ENCODE results near the gene SIAH3. TPM values are rescaled to one million over a fixed set of nuclear protein-coding genes. Genes with fewer than 3 reads are reported as not detected.

SIAH3 gene
- total RNA-seq: under 1 TPM; 0.08 to 0.12 TPM

- CTCF ChIA-PET: interaction anchor here (0.6 to 1.7 kb wide), 2 partner anchors 18 to 278 kb away, joined by 3 to 4 read pairs; no protein-coding TSS in a partner anchor
- Mint-ChIP-seq H3K27ac (peak within 1 kb of the TSS; percentile 31), H3K4me3 (peak within 1 kb of the TSS; percentile 71), H3K36me3 (ENCODE audit: low read depth) (peaks cover 1% of the 10 kb centered on the region), H3K4me1 (peaks cover 52% of the 10 kb centered on the region), H3K9me3 (peaks cover 12% of the 10 kb centered on the region), H3K27me3 (peaks cover 46% of the 10 kb centered on the region)
- DNase-seq: peak; percentile 21
- POLR2A ChIA-PET: no interaction called here
Measured at GRCh38 chr13:45851171-45851921, at the start of gene SIAH3. Gene SIAH3 (minus strand): TSS chr13:45851753. CDS start chr13:45851629, 124 bp downstream.

- H3K9me3 Mint-ChIP-seq: no peaks in the 10 kb centered on the region
Measured at GRCh38 chr13:45899406-45899805, 47.9 kb upstream of the SIAH3 start.

GRCh38 chr13:45897562-45897961 is 46.0 kb upstream of the SIAH3 start:
- Mint-ChIP-seq H3K4me1 (no peaks in the 10 kb centered on the region), H3K27me3 (peaks cover 7% of the 10 kb centered on the region), H3K9me3 (no peaks in the 10 kb centered on the region), H3K36me3 (ENCODE audit: low read depth) (no peaks in the 10 kb centered on the region), H3K27ac (no peak overlapping the region), H3K4me3 (no peak overlapping the region)
- ChIA-PET CTCF (interaction anchor here (0.6 kb wide), 1 partner anchor 736 kb away, joined by 4 read pairs; no protein-coding TSS in a partner anchor), POLR2A (no interaction called here)
- DNase-seq: no peak

More at GRCh38 chr13:45899406-45899805, 47.9 kb upstream of the SIAH3 start:
- Mint-ChIP-seq H3K27me3 (peaks cover 7% of the 10 kb centered on the region), H3K36me3 (ENCODE audit: low read depth) (no peaks in the 10 kb centered on the region), H3K4me1 (no peaks in the 10 kb centered on the region), H3K4me3 (no peak overlapping the region), H3K27ac (no peak overlapping the region)
- DNase-seq: no peak
- ChIA-PET POLR2A (no interaction called here), CTCF (no interaction called here)

- DNase-seq: no peak
- ChIA-PET POLR2A (no interaction called here), CTCF (no interaction called here)
- no peaks in the 10 kb centered on the region for H3K4me1 Mint-ChIP-seq
- no peak overlapping the region for H3K4me3 Mint-ChIP-seq
- H3K9me3 Mint-ChIP-seq: no peaks in the 10 kb centered on the region
- no peaks in the 10 kb centered on the region for H3K36me3 Mint-ChIP-seq (ENCODE audit: low read depth)
- H3K27ac Mint-ChIP-seq: no peak overlapping the region
- H3K27me3 Mint-ChIP-seq: peaks cover 7% of the 10 kb centered on the region
Measured at GRCh38 chr13:45896285-45896684, 44.7 kb upstream of the SIAH3 start.

GRCh38 chr13:45895881-45896280 is 44.3 kb upstream of the SIAH3 start:
- H3K4me1 Mint-ChIP-seq: no peaks in the 10 kb centered on the region
- CTCF ChIA-PET: no interaction called here
- H3K36me3 Mint-ChIP-seq (ENCODE audit: low read depth): no peaks in the 10 kb centered on the region
- H3K27ac Mint-ChIP-seq: no peak overlapping the region
- no peak overlapping the region for H3K4me3 Mint-ChIP-seq
- H3K27me3 Mint-ChIP-seq: peaks cover 7% of the 10 kb centered on the region
- no peak for DNase-seq
- no peaks in the 10 kb centered on the region for H3K9me3 Mint-ChIP-seq
- POLR2A ChIA-PET: no interaction called here

GRCh38 chr13:45892513-45892912 is 41.0 kb upstream of the SIAH3 start:
- POLR2A ChIA-PET: interaction anchor here (0.6 kb wide), 1 partner anchor 10 kb away, joined by 3 read pairs; no protein-coding TSS in a partner anchor
- CTCF ChIA-PET: no interaction called here
- Mint-ChIP-seq H3K9me3 (no peaks in the 10 kb centered on the region), H3K27ac (no peak overlapping the region), H3K4me3 (no peak overlapping the region), H3K27me3 (peaks cover 3% of the 10 kb centered on the region), H3K4me1 (no peaks in the 10 kb centered on the region), H3K36me3 (ENCODE audit: low read depth) (no peaks in the 10 kb centered on the region)
- DNase-seq: no peak

GRCh38 chr13:45889590-45890243 is 38.2 kb upstream of the SIAH3 start:
- Mint-ChIP-seq H3K4me1 (no peaks in the 10 kb centered on the region), H3K27me3 (peaks cover 1% of the 10 kb centered on the region), H3K36me3 (ENCODE audit: low read depth) (no peaks in the 10 kb centered on the region), H3K9me3 (no peaks in the 10 kb centered on the region), H3K27ac (no peak overlapping the region), H3K4me3 (no peak overlapping the region)
- ChIA-PET CTCF (no interaction called here), POLR2A (no interaction called here)
- no peak for DNase-seq

GRCh38 chr13:45886466-45886865 is 34.9 kb upstream of the SIAH3 start:
- CTCF ChIA-PET: no interaction called here
- no peak overlapping the region for H3K27ac Mint-ChIP-seq
- DNase-seq: no peak
- POLR2A ChIA-PET: no interaction called here
- H3K36me3 Mint-ChIP-seq (ENCODE audit: low read depth): no peaks in the 10 kb centered on the region
- no peaks in the 10 kb centered on the region for H3K9me3 Mint-ChIP-seq
- peaks cover 7% of the 10 kb centered on the region for H3K27me3 Mint-ChIP-seq
- no peak overlapping the region for H3K4me3 Mint-ChIP-seq
- no peaks in the 10 kb centered on the region for H3K4me1 Mint-ChIP-seq

GRCh38 chr13:45885194-45885593 is 33.6 kb upstream of the SIAH3 start:
- no peaks in the 10 kb centered on the region for H3K4me1 Mint-ChIP-seq
- ChIA-PET POLR2A (no interaction called here), CTCF (no interaction called here)
- no peak overlapping the region for H3K4me3 Mint-ChIP-seq
- H3K27me3 Mint-ChIP-seq: peaks cover 10% of the 10 kb centered on the region
- H3K27ac Mint-ChIP-seq: no peak overlapping the region
- H3K9me3 Mint-ChIP-seq: no peaks in the 10 kb centered on the region
- no peaks in the 10 kb centered on the region for H3K36me3 Mint-ChIP-seq (ENCODE audit: low read depth)
- no peak for DNase-seq

GRCh38 chr13:45882626-45883025 is 31.1 kb upstream of the SIAH3 start:
- ChIA-PET CTCF (no interaction called here), POLR2A (no interaction called here)
- Mint-ChIP-seq H3K9me3 (no peaks in the 10 kb centered on the region), H3K27me3 (peaks cover 13% of the 10 kb centered on the region), H3K27ac (no peak overlapping the region), H3K36me3 (ENCODE audit: low read depth) (no peaks in the 10 kb centered on the region), H3K4me3 (no peak overlapping the region), H3K4me1 (no peaks in the 10 kb centered on the region)
- DNase-seq: no peak

- Mint-ChIP-seq H3K9me3 (no peaks in the 10 kb centered on the region), H3K4me3 (no peak overlapping the region), H3K27ac (no peak overlapping the region), H3K27me3 (peaks cover 13% of the 10 kb centered on the region), H3K4me1 (no peaks in the 10 kb centered on the region), H3K36me3 (ENCODE audit: low read depth) (no peaks in the 10 kb centered on the region)
- no peak for DNase-seq
- ChIA-PET POLR2A (no interaction called here), CTCF (no interaction called here)
Measured at GRCh38 chr13:45881353-45881752, 29.8 kb upstream of the SIAH3 start.

- ChIA-PET POLR2A (no interaction called here), CTCF (no interaction called here)
- peaks cover 13% of the 10 kb centered on the region for H3K27me3 Mint-ChIP-seq
- H3K27ac Mint-ChIP-seq: no peak overlapping the region
- no peak for DNase-seq
- no peaks in the 10 kb centered on the region for H3K4me1 Mint-ChIP-seq
- no peak overlapping the region for H3K4me3 Mint-ChIP-seq
- no peaks in the 10 kb centered on the region for H3K36me3 Mint-ChIP-seq (ENCODE audit: low read depth)
- no peaks in the 10 kb centered on the region for H3K9me3 Mint-ChIP-seq
Measured at GRCh38 chr13:45880242-45880641, 28.7 kb upstream of the SIAH3 start.

- H3K4me3 Mint-ChIP-seq: no peak overlapping the region
- no peak overlapping the region for H3K27ac Mint-ChIP-seq
- H3K9me3 Mint-ChIP-seq: no peaks in the 10 kb centered on the region
- CTCF ChIA-PET: no interaction called here
- POLR2A ChIA-PET: no interaction called here
- H3K4me1 Mint-ChIP-seq: no peaks in the 10 kb centered on the region
- no peaks in the 10 kb centered on the region for H3K36me3 Mint-ChIP-seq (ENCODE audit: low read depth)
- DNase-seq: no peak
- H3K27me3 Mint-ChIP-seq: peaks cover 11% of the 10 kb centered on the region
Measured at GRCh38 chr13:45879666-45880065, 28.1 kb upstream of the SIAH3 start.

- POLR2A ChIA-PET: no interaction called here
- H3K36me3 Mint-ChIP-seq (ENCODE audit: low read depth): no peaks in the 10 kb centered on the region
- H3K27ac Mint-ChIP-seq: no peak overlapping the region
- no peak for DNase-seq
- CTCF ChIA-PET: no interaction called here
- H3K4me3 Mint-ChIP-seq: no peak overlapping the region
- no peaks in the 10 kb centered on the region for H3K4me1 Mint-ChIP-seq
- H3K9me3 Mint-ChIP-seq: no peaks in the 10 kb centered on the region
- peaks cover 11% of the 10 kb centered on the region for H3K27me3 Mint-ChIP-seq
Measured at GRCh38 chr13:45878966-45879365, 27.4 kb upstream of the SIAH3 start.
